NCI-H345 treated with DMSO at 0.1 percent for 48 hours (cell line): ENCODE measurements around the gene VWCE.
"Not testable (repeated sequence)": the region's sequence is repeated elsewhere in the genome, so short reads cannot be mapped to it uniquely, and the experiment has no call there.

Source experiments
- DNase-seq: peaks from one replicate; lab custom pipeline; 2025; ENCODE audit not compliant: unreplicated experiment; lab: John Stamatoyannopoulos, UW

Gene VWCE

DNA sequence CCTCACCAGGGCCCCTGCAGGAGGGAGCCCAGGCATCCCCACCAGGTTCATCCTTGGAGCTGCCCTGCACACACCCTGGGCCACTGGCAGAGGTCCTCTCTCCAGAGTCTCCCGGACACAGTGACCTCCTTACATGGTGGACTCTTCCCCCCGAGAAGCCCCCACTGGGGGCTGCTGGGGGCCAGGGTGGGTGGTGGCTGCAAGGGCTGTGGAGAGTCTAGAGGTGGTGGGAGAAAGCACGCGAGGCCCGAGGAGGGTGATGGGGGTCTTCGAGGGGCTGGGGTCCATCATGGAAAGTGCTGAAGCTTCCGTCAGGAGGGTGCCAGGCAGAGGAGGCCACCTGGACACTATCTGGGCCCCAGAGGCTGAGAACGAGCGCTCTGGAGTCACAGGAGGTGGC is 36.6 kb downstream of the VWCE start:
- no peak for DNase-seq

GRCh38 chr11:61256710-61257482 is 38.2 kb downstream of the VWCE start:
- DNase-seq: no peak

GRCh38 chr11:61254403-61255025 is 40.6 kb downstream of the VWCE start:
- peak; percentile 33 for DNase-seq

GRCh38 chr11:61252332-61252731 is 42.8 kb downstream of the VWCE start:
- not testable (repeated sequence) for DNase-seq

- DNase-seq: not testable (repeated sequence)
These were observed 44.0 kb downstream of the VWCE start for GRCh38 chr11:61250796-61251765.

- not testable (repeated sequence) for DNase-seq
These were observed 45.9 kb downstream of the VWCE start for GRCh38 chr11:61249201-61249600.

DNA sequence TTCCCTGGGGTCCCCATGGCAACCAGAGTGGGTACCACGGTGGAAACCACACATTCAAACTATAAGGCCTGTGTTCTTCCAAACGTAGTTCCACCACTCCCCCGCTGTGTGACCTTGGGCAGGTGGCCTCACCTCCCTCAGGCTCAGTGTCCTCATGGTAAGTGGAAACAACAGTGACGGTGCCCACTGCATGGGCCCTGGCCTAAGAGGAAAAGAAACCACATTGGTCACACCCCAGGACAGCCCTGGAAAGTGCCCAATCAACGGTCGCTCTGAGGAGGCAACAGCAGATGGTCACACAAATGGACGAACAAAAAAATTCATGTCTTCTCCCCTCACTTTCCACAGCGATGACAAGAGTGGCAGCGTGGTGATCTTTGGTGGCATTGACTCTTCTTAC is 47.0 kb downstream of the VWCE start:
- DNase-seq: not testable (repeated sequence)

GRCh38 chr11:61245284-61245964 is 49.7 kb downstream of the VWCE start:
- DNase-seq: not testable (repeated sequence)

- not testable (repeated sequence) for DNase-seq
These were observed 53.6 kb downstream of the VWCE start for GRCh38 chr11:61241526-61241925.

- not testable (repeated sequence) for DNase-seq
These were observed 54.2 kb downstream of the VWCE start, which contains the start of gene PGA5 for GRCh38 chr11:61240875-61241274. PGA5 (plus strand) TSS chr11:61241175; CDS start chr11:61241227, 52 bp downstream.

DNA sequence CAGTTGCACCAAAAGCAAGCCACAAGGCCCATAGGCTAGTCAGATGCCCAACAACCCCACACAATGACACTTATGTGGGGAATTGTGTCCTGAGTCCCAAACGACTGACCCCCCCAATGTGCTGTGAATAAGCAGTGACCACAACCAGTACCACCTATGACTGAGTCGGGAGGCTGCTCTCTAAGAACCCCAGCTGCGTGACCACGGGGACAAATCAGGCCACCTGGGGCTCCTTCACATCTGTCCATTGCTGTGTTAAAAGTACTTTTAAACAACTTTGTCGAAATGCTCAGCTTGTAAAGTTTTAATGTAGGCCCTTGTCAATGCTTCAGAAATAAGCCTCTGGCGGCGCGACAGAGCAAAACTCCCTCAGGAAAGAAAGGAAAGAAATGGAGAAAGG is 54.8 kb downstream of the VWCE start:
- DNase-seq: not testable (repeated sequence)

GRCh38 chr11:61237130-61237529 is 58.0 kb downstream of the VWCE start:
- DNase-seq: not testable (repeated sequence)

- not testable (repeated sequence) for DNase-seq
These were observed 62.5 kb downstream of the VWCE start for GRCh38 chr11:61232548-61233145.

DNA sequence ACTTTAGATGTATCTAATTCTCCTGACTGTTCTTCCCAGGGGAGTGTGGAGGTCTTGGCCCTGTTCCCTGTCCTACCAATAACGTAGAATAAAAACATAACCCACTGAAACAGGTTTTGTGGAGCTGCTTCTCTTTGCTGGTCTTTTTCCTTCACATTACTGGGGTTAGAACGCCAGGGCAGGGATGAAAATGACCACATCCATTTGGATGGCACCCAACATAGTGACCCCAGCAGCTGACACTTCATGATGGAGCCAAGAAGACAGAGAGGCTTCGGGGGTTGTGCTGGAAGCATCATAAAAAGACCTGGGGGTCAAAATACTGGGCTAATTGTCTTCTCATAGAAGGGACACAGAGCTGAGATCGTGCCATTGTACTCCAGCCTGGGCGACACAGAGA is 63.5 kb downstream of the VWCE start:
- not testable (repeated sequence) for DNase-seq

GRCh38 chr11:61231033-61231432 is 64.1 kb downstream of the VWCE start:
- not testable (repeated sequence) for DNase-seq

DNA sequence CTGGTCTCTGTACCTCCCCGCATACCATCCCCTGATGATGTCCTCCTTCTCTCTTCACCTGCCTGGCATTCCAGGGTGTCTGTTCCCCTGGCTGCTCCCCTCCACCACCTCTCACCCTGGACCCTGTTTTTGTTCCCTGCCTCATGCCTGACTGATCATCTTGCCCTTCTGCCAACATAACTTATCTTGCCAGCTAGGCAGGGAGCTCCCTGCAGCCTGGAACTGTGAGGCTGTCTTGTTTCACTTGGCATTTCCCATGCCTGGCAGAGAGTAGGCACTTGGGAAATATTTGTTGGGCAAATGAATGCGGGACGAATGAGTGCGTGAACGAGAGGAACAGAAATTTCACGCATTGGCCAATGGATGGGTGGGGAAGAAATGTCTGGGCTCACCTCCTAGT is 65.7 kb downstream of the VWCE start:
- not testable (repeated sequence) for DNase-seq

DNA sequence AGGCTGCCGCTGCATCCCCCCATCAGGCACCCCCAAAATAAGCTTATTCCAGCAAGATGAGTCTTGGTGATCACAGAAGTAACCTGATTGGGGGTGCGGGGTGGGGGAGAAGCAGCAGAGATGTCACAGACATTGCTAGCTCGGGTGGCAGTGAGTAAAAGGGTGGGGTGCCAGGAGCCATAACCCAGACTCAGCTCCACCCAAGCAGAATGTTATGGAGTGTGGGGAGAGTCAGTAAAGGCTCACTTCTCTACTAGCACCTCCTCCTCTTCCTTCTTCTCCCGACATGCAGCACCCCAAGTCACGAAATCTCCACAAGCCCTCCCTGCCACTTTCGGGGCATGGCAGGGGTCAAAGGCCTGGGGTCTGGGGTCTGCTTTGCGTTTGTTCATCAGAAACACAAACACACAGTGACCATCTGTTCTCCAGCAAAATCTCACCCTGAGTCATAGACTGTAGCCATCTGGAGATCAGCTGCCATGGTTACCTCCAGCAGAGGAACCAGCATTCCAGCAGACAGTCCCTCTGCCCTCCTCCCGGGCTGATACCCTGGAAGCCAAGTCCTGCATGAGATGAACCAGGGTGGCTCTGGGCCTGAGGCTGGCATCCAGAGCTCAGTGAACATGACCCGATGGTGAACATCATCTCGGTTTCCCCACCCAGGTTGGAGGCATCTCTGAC is 68.5 kb downstream of the VWCE start:
- DNase-seq: not testable (repeated sequence)

- DNase-seq: not testable (repeated sequence)
These were observed 72.4 kb downstream of the VWCE start for GRCh38 chr11:61222692-61223091.

- not testable (repeated sequence) for DNase-seq
These were observed 73.1 kb downstream of the VWCE start, which contains the start of gene PGA4 for GRCh38 chr11:61222047-61222446. PGA4 (plus strand) TSS chr11:61222347; CDS start chr11:61222401, 54 bp downstream.
